HepG2 (cell line): ENCODE measurements around the gene LIPE. TPM values are rescaled to one million over a fixed set of nuclear protein-coding genes. Genes with fewer than 3 reads are reported as not detected.
A peak's percentile ranks its signal among the peaks of the same experiment; 100 is the strongest.

Experiments
- ATAC-seq: fragments of 200-7000 bp; cut with Tn5 transposase; 3 replicates; pipeline ENCODE4 v1.9.1; 2020; ENCODE audit warnings: mild to moderate bottlenecking, moderate library complexity
- BruUV-seq: library from RNA; stranded (reverse); fragments of 400-500 nt; replicated peaks from 2 replicates; lab custom pipeline; 2021; lab: Mats Ljungman, UMichigan
- CTCF ChIA-PET: fragments of 300-600 bp; formaldehyde crosslinking; extraction: SDS; loops from one replicate; lab custom pipeline; 2021; ENCODE audit warnings: low total read pairs, inconsistent platforms, low intra/inter-chr PET ratio; lab: Yijun Ruan, JAX
- POLR2A ChIA-PET: fragments of 350-600 bp; sonication (Branson Sonifier 250); formaldehyde crosslinking; loops from one replicate; lab custom pipeline; 2020; ENCODE audit warnings: antibody characterized with exemption, inconsistent platforms; lab: Yijun Ruan, JAX
- DNase-seq: peaks from one replicate; pipeline ENCODE4 v3.0.0-alpha.2; 2015; ENCODE audit warnings: low spot score
- FAIRE-seq: peaks from 3 replicates; lab custom pipeline; 2011; peaks lifted over from hg19 to GRCh38; lab: Jason Lieb, UNC
- H2AFZ ChIP-seq: one replicate; pipeline ENCODE4 v1.6.1; 2011; ENCODE audit warnings: low read length, inconsistent platforms
- H3K27ac ChIP-seq: fragments of 300-600 bp; 3 replicates; pipeline ENCODE4 v1.8.0; 2011; ENCODE audit warnings: mixed run types, mild to moderate bottlenecking, mixed read lengths, low read length, inconsistent platforms; ENCODE audit not compliant: insufficient read depth; ENCODE audit errors: extremely low read length
- H3K27me3 ChIP-seq, 2 experiments: fragments of 200-600 bp in 1 of 2; 2 replicates in 1 of 2; 3 replicates in 1 of 2; pipeline versions ENCODE4 v1.6.0 to v1.8.0; 2011; ENCODE audit warnings: low read length in 2 of 2, mild to moderate bottlenecking in 2 of 2, moderate library complexity in 2 of 2, inconsistent platforms in 1 of 2; ENCODE audit not compliant: insufficient read depth in 2 of 2, control insufficient read depth in 1 of 2
- H3K36me3 ChIP-seq, 2 experiments: fragments of 200-600 bp in 1 of 2; replicated peaks in 1 of 2; 2 replicates in 1 of 2; 3 replicates in 1 of 2; pipeline versions ENCODE4 v1.5.1 to v1.8.0; 2011; ENCODE audit warnings: low read length in 2 of 2, inconsistent platforms in 1 of 2; ENCODE audit not compliant: insufficient read depth in 2 of 2, control insufficient read depth in 1 of 2
- H3K4me1 ChIP-seq: 2 replicates; pipeline ENCODE4 v1.5.1; 2012; ENCODE audit warnings: low read length, inconsistent platforms; ENCODE audit not compliant: insufficient read depth
- H3K4me2 ChIP-seq: 2 replicates; pipeline ENCODE4 v1.6.0; 2011; ENCODE audit warnings: low read depth, low read length, inconsistent platforms
- H3K4me3 ChIP-seq, 3 experiments: fragments of 200-600 bp in 1 of 3; sonication (generic), shearing (Covaris generic) in 1 of 3; replicated peaks in 1 of 3; 2 replicates each; pipeline ENCODE4 v1.5.1; 2011 to 2016; ENCODE audit warnings: low read length in 3 of 3, inconsistent platforms in 2 of 3, low read depth in 2 of 3, mild to moderate bottlenecking in 2 of 3, control low read depth in 1 of 3, mixed read lengths in 1 of 3; ENCODE audit not compliant: insufficient read depth in 1 of 3
- H3K79me2 ChIP-seq: one replicate; pipeline ENCODE4 v1.6.1; 2011; ENCODE audit warnings: low read length, inconsistent platforms; ENCODE audit not compliant: insufficient read depth
- H3K9ac ChIP-seq: 2 replicates; pipeline ENCODE4 v1.6.0; 2011; ENCODE audit warnings: mild to moderate bottlenecking, low read depth, low read length, inconsistent platforms; ENCODE audit not compliant: insufficient read depth
- H3K9me3 ChIP-seq: 2 replicates; pipeline ENCODE4 v1.5.1; 2012; ENCODE audit warnings: mild to moderate bottlenecking, low read length
- H4K20me1 ChIP-seq: 2 replicates; pipeline ENCODE4 v1.6.0; 2011; ENCODE audit warnings: inconsistent platforms, mild to moderate bottlenecking, low read length, moderate library complexity; ENCODE audit not compliant: insufficient read depth
- DPF2 ChIP-seq: sonication (generic); formaldehyde crosslinking; IDR thresholded peaks from 2 replicates; pipeline ENCODE4 v1.4.0; 2020; ENCODE audit warnings: mild to moderate bottlenecking, low read depth, missing genetic modification reagents, borderline replicate concordance
- HDAC1 ChIP-seq: sonication (generic); formaldehyde crosslinking; IDR thresholded peaks from 2 replicates; pipeline ENCODE4 v1.5.1; 2020; ENCODE audit warnings: mild to moderate bottlenecking, missing genetic modification reagents
- ISL2 ChIP-seq: sonication (generic); formaldehyde crosslinking; IDR thresholded peaks from 2 replicates; pipeline ENCODE4 v1.5.0; 2020; ENCODE audit warnings: missing genetic modification reagents
- MIER2 ChIP-seq: IDR thresholded peaks from 2 replicates; pipeline ENCODE4 v1.6.1; 2016; ENCODE audit warnings: missing biosample characterization, missing genetic modification reagents
- RARA ChIP-seq: IDR thresholded peaks from 2 replicates; pipeline ENCODE4 v1.6.1; 2016; ENCODE audit warnings: missing genetic modification reagents, missing compliant biosample characterization
- RXRB ChIP-seq: IDR thresholded peaks from 2 replicates; pipeline ENCODE4 v1.6.1; 2016; ENCODE audit warnings: borderline replicate concordance, missing genetic modification reagents, missing compliant biosample characterization
- SOX6 ChIP-seq, 2 experiments: fragments of 450-650 bp in 1 of 2; sonication (generic) in 1 of 2; formaldehyde crosslinking in 1 of 2; IDR thresholded peaks; 2 replicates each; pipeline versions ENCODE4 v1.4.0 to v1.6.1; 2017 to 2020; ENCODE audit warnings: antibody characterized with exemption in 1 of 2, mild to moderate bottlenecking in 1 of 2, missing genetic modification reagents in 1 of 2
- SP1 ChIP-seq, 2 experiments: fragments of 450-650 bp in 1 of 2; sonication (generic) in 1 of 2; formaldehyde crosslinking in 1 of 2; IDR thresholded peaks; 2 replicates each; pipeline versions ENCODE4 v1.4.0 to v1.6.1; 2016 to 2020; ENCODE audit warnings: missing genetic modification reagents in 1 of 2
- ZMYM2 ChIP-seq: sonication (generic); formaldehyde crosslinking; IDR thresholded peaks from 2 replicates; pipeline ENCODE4 v1.8.0; 2022; ENCODE audit warnings: mild to moderate bottlenecking, missing genetic modification reagents
- ZMYM3 ChIP-seq: sonication (generic); formaldehyde crosslinking; IDR thresholded peaks from 2 replicates; pipeline ENCODE4 v1.5.1; 2020; ENCODE audit warnings: mild to moderate bottlenecking, missing genetic modification reagents
- ZNF3 ChIP-seq: IDR thresholded peaks from 2 replicates; pipeline ENCODE4 v1.7.0; 2017; ENCODE audit warnings: inconsistent platforms
- ZNF629 ChIP-seq: sonication (generic); formaldehyde crosslinking; conservative IDR thresholded peaks from 2 replicates; pipeline ENCODE4 v1.5.0; 2020; ENCODE audit warnings: missing genetic modification reagents
- WGBS: methylation state at CpG from one replicate; pipeline ENCODE4 v1.1.6; 2017; ENCODE audit warnings: low lambda C conversion rate; 5-methylcytosine and 5-hydroxymethylcytosine counted together
- in situ Hi-C: cut with HindIII; loops from 2 replicates; pipeline ENCODE4 v1.10.0; 2017; ENCODE audit warnings: low pct_unique_long_range_greater_than_20kb; ENCODE audit not compliant: extremely low pct_ligation_motif_present
- intact Hi-C: fragments of 100-400 bp; cut with micrococcal nuclease; formaldehyde crosslinking; loops from one replicate; pipeline ENCODE4 v1.10.0; 2022; ENCODE audit not compliant: unreplicated experiment
- polyA plus RNA-seq, 8 experiments: library from polyadenylated mRNA; depleted of rRNA in 3 of 8; stranded (reverse) in 7 of 8; unstranded in 1 of 8; fragments of >200 nt; fragmentation: Illumina TruSeq in 4 of 8; extraction: Trizol in 4 of 8; gene quantifications; 2 replicates each; pipeline versions ENCODE4 v1.2.1 to v1.2.3, GENCODE V29; 2011 to 2016; ENCODE audit warnings: low read depth in 4 of 8, missing spikeins in 1 of 8, mixed read lengths in 1 of 8; ENCODE audit not compliant: insufficient read depth in 1 of 8
- total RNA-seq, 5 experiments: library from RNA; depleted of rRNA; stranded (reverse); fragments of >200 nt; fragmentation: Illumina TruSeq; extraction: Trizol; gene quantifications; 2 replicates each; pipeline ENCODE4 v1.2.3, GENCODE V29; 2016; ENCODE audit warnings: low read depth in 1 of 5
- TF ChIP-seq, protein P1 (sequence below): sonication (generic); formaldehyde crosslinking; IDR thresholded peaks from 2 replicates; pipeline ENCODE4 v1.8.0; 2022; ENCODE audit warnings: missing genetic modification reagents, mild to moderate bottlenecking, borderline replicate concordance
- TF ChIP-seq, protein P2 (sequence below): sonication (generic); formaldehyde crosslinking; IDR thresholded peaks from 2 replicates; pipeline ENCODE4 v1.5.0; 2020; ENCODE audit warnings: mild to moderate bottlenecking, missing genetic modification reagents, moderate library complexity
- TF ChIP-seq, protein P3 (sequence below): sonication (generic); formaldehyde crosslinking; IDR thresholded peaks from 2 replicates; pipeline ENCODE4 v1.4.0; 2020; ENCODE audit warnings: mild to moderate bottlenecking, missing genetic modification reagents
- TF ChIP-seq, protein P4 (sequence below): IDR thresholded peaks from 2 replicates; pipeline ENCODE4 v1.6.1; 2016; ENCODE audit warnings: missing compliant biosample characterization, missing genetic modification reagents, borderline replicate concordance
- TF ChIP-seq, protein P5 (sequence below): sonication (generic); formaldehyde crosslinking; IDR thresholded peaks from 2 replicates; pipeline ENCODE4 v1.8.0; 2022; ENCODE audit warnings: mild to moderate bottlenecking, missing genetic modification reagents, moderate library complexity

LIPE gene
- total and polyA plus RNA-seq, 2 of the 13 experiments (the other 11 are each of a cell fraction or from before 2014, with no cell fraction given), result not detected

DNA sequence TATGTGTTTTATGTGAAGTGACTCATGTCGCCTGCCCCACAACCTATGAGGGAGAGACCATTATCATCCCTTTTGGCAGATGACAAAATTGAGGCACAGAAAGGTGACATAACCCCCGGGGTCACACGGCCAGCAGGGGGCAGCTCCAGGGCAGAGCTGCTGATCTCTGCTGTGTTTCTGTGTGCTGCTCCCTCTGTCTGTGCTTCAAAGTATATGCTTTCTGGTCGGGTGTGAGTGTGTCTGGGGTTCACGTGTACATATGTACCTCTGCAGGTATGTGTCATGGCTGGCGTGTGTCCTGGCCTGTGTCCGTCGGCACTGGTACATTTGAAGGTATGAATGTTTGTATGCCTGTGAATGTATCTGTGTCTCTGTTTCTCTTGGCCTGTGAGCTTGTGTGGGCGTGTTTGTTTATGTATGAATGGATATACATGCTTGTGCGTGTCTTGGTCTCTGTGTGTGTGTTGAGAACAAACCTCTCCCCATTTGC, 7.1 kb downstream of the LIPE start:
- DNase-seq (peak; percentile 80), FAIRE-seq (peak; percentile 96), ATAC-seq (peak; percentile 84)
- POLR2A ChIA-PET, result interaction anchor here (2.6 kb wide), 1 partner anchor 13 kb away, joined by 13 read pairs; no protein-coding TSS in a partner anchor
- in situ Hi-C loops, result no loop called here
- 8% methylated on average over 5 of the region's 10 CpGs for whole genome bisulfite sequencing
- Histone ChIP-seq H4K20me1 (no peaks in the 10 kb centered on the region), H3K4me2 (peak overlapping the region; percentile 68), H3K36me3 (no peaks in the 10 kb centered on the region), H2AFZ (no peak overlapping the region), H3K4me3 (peak overlapping the region in 1 of 3 experiments; percentile 23; a peak in 1 of 6 replicates), H3K9me3 (no peaks in the 10 kb centered on the region), H3K9ac (no peak overlapping the region), H3K79me2 (no peaks in the 10 kb centered on the region), H3K27ac (no peak overlapping the region), H3K4me1 (peaks cover 51% of the 10 kb centered on the region), H3K27me3 (peaks cover 4 to 31% of the 10 kb centered on the region in 2 experiments)
- BruUV-seq, result no TSS peak
- intact Hi-C loops, result loop anchor here (1.0 kb wide), 1 partner anchor 13 kb away; no protein-coding TSS in a partner anchor
- CTCF ChIA-PET, result interaction anchor here (1.0 to 2.3 kb wide), 5 partner anchors 14 to 122 kb away, joined by 3 to 38 read pairs (median 8); partner anchors contain the start of gene CEACAM1
- TF ChIP-seq MIER2 (no peak), RXRB (no peak), ZMYM2 (0 out of 2 replicates have a peak, but pooled peaks have one; percentile 54), ZNF3 (CRISPR knock-in tag) (peak; percentile 37; the same call in 1 of the 2 replicates), RARA (CRISPR knock-in tag) (peak; percentile 67), SOX6 (IDR thresholded peaks at IDR 0.05) (no peak), SOX6 (CRISPR knock-in tag; IDR thresholded peaks at IDR 0.05) (peak; percentile 44), ZNF629 (CRISPR knock-in tag) (peak; percentile 98), ZMYM3 (CRISPR knock-in tag) (peak; percentile 86), ISL2 (CRISPR knock-in tag) (no peak), DPF2 (CRISPR knock-in tag) (0 out of 2 replicates have a peak, but pooled peaks have one; percentile 22), HDAC1 (CRISPR knock-in tag) (no peak), SP1 (IDR thresholded peaks at IDR 0.05) (no peak), SP1 (CRISPR knock-in tag; IDR thresholded peaks at IDR 0.05) (no peak)
- TF ChIP-seq, protein P1, sequence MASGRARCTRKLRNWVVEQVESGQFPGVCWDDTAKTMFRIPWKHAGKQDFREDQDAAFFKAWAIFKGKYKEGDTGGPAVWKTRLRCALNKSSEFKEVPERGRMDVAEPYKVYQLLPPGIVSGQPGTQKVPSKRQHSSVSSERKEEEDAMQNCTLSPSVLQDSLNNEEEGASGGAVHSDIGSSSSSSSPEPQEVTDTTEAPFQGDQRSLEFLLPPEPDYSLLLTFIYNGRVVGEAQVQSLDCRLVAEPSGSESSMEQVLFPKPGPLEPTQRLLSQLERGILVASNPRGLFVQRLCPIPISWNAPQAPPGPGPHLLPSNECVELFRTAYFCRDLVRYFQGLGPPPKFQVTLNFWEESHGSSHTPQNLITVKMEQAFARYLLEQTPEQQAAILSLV, result no peak
- TF ChIP-seq, protein P2, sequence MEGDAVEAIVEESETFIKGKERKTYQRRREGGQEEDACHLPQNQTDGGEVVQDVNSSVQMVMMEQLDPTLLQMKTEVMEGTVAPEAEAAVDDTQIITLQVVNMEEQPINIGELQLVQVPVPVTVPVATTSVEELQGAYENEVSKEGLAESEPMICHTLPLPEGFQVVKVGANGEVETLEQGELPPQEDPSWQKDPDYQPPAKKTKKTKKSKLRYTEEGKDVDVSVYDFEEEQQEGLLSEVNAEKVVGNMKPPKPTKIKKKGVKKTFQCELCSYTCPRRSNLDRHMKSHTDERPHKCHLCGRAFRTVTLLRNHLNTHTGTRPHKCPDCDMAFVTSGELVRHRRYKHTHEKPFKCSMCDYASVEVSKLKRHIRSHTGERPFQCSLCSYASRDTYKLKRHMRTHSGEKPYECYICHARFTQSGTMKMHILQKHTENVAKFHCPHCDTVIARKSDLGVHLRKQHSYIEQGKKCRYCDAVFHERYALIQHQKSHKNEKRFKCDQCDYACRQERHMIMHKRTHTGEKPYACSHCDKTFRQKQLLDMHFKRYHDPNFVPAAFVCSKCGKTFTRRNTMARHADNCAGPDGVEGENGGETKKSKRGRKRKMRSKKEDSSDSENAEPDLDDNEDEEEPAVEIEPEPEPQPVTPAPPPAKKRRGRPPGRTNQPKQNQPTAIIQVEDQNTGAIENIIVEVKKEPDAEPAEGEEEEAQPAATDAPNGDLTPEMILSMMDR, result peak; percentile 89
- TF ChIP-seq, protein P3, sequence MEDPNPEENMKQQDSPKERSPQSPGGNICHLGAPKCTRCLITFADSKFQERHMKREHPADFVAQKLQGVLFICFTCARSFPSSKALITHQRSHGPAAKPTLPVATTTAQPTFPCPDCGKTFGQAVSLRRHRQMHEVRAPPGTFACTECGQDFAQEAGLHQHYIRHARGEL (CRISPR knock-in tag), result no peak
- TF ChIP-seq, protein P4, sequence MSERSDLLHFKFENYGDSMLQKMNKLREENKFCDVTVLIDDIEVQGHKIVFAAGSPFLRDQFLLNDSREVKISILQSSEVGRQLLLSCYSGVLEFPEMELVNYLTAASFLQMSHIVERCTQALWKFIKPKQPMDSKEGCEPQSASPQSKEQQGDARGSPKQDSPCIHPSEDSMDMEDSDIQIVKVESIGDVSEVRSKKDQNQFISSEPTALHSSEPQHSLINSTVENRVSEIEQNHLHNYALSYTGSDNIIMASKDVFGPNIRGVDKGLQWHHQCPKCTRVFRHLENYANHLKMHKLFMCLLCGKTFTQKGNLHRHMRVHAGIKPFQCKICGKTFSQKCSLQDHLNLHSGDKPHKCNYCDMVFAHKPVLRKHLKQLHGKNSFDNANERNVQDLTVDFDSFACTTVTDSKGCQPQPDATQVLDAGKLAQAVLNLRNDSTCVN (CRISPR knock-in tag), result no peak
- TF ChIP-seq, protein P5, sequence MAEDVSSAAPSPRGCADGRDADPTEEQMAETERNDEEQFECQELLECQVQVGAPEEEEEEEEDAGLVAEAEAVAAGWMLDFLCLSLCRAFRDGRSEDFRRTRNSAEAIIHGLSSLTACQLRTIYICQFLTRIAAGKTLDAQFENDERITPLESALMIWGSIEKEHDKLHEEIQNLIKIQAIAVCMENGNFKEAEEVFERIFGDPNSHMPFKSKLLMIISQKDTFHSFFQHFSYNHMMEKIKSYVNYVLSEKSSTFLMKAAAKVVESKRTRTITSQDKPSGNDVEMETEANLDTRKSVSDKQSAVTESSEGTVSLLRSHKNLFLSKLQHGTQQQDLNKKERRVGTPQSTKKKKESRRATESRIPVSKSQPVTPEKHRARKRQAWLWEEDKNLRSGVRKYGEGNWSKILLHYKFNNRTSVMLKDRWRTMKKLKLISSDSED (CRISPR knock-in tag), result no peak
